Fibroblast of mammary gland (primary cell): Measurements from ENCODE around the gene PFDN4.
A peak's percentile ranks its signal among the peaks of the same experiment; 100 is the strongest.

Source experiments
- DNase-seq: peaks from one replicate; pipeline ENCODE4 v3.0.0-alpha.2; 2010; ENCODE audit warnings: low read depth
- H3K4me3 ChIP-seq: 2 replicates; pipeline ENCODE4 v1.5.1; 2011; ENCODE audit warnings: low read depth, mild to moderate bottlenecking, low read length, moderate library complexity; ENCODE audit not compliant: control insufficient read depth
- CTCF ChIP-seq: conservative IDR thresholded peaks from 2 replicates; pipeline ENCODE4 v1.5.1; 2011; ENCODE audit warnings: low read depth, low read length, inconsistent platforms; ENCODE audit not compliant: control insufficient read depth, insufficient read depth

The PFDN4 gene

GRCh38 chr20:54195483-54196472 lies 12.1 kb upstream of the PFDN4 start:
- no peak for TF ChIP-seq CTCF
- no peak for DNase-seq
- no peak overlapping the region for H3K4me3 ChIP-seq

GRCh38 chr20:54197621-54198604 lies 10.0 kb upstream of the PFDN4 start:
- H3K4me3 ChIP-seq, result no peak overlapping the region
- peak; percentile 49 for TF ChIP-seq CTCF
- DNase-seq, result peak; percentile 74

GRCh38 chr20:54199283-54199682 lies 8.6 kb upstream of the PFDN4 start:
- H3K4me3 ChIP-seq, result no peak overlapping the region
- DNase-seq, result no peak
- TF ChIP-seq CTCF, result no peak

- peak; percentile 80 for DNase-seq
- no peak overlapping the region for H3K4me3 ChIP-seq
- peak; percentile 98 for TF ChIP-seq CTCF
Measured at GRCh38 chr20:54199721-54200176, 8.1 kb upstream of the PFDN4 start.

GRCh38 chr20:54200487-54201267 lies 7.2 kb upstream of the PFDN4 start:
- no peak for DNase-seq
- H3K4me3 ChIP-seq, result no peak overlapping the region
- TF ChIP-seq CTCF, result no peak
